K562 treated with DMSO at 1 percent for 48 hours (cell line): ENCODE results near the gene ATP4B. TPM values are rescaled to one million over a fixed set of nuclear protein-coding genes. Genes with fewer than 3 reads are reported as not detected.

ENCODE experiments used
- total RNA-seq: library from RNA; unstranded; fragments of 300-600 nt; gene quantifications from 2 replicates; pipeline ENCODE4 v1.2.3, GENCODE V29; 2022; ENCODE audit warnings: low replicate concordance; ENCODE audit errors: extremely low read depth

Gene ATP4B
- not detected in 2 replicates for total RNA-seq

DNA sequence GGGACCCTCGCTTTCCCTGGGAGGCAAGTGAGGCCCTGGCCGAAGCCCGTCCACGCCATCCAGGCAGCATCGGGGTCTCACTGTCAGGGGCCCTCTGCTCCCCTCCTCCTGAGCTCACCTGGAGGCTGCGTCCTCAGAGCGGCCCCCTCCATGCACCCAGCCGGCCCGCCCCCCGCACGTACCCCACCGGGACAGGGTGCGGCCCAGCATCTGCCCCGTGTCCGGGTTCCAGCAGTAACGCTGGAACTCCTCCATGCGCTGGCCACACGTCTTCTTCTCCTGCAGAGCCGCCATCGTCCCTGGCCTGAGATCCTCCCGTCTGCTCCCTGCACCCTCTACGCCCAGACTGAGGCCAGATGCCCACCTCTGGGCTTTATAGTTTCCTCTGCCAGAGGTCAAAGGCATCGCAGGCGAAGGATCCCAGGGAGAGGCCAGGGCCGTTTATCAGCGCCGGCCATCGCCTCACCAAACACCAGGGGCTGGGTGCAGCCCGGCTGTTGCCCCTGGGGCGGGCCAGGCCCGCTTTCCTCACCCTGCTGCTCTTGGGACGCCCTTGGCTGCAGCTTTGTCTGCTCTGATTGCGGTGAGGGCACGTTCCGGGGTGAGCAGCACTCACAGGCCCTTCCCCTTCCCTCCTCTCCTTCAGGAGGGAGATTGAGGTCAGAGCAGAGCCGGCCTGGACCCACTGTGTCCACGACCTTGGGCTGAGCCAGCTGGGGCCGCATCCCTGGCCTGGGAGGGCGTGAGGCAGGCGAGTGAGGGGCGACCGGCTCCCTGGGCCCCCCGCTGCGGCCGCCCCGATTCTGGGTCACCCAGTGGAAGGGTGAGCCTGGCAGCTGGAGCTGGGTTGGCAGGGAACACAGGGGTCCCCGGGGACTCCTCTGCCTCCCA lies at the start of gene ATP4B:
TSS of gene ATP4B (minus strand) at position 348 of the 891 bp plus-strand sequence. CDS start at position 294, 54 bp downstream.

DNA sequence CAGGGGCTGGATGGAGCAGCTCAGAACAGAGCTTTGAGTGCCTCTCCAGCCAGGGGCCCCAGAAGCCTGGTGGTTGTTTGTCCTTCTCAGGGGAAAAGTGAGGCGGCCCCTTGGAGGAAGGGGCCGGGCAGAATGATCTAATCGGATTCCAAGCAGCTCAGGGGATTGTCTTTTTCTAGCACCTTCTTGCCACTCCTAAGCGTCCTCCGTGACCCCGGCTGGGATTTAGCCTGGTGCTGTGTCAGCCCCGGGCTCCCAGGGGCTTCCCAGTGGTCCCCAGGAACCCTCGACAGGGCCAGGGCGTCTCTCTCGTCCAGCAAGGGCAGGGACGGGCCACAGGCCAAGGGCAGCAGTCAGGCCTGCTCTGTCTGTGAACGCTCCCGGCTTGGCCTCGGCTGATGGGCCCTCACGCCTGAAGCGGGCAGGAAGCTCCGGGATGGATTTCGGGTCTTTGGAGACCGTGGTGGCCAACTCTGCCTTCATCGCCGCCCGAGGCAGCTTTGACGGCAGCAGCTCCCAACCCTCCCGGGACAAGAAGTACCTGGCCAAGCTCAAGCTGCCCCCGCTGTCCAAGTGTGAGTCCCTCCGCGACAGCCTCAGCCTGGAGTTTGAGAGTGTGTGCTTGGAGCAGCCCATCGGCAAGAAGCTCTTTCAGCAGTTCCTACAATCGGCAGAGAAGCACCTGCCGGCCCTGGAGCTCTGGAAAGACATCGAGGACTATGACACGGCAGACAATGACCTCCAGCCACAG lies 9.1 kb upstream of the ATP4B start, which contains the start of gene GRK1:
TSS of gene GRK1 (plus strand) at position 269 of the 751 bp plus-strand sequence. CDS start at position 437, 168 bp downstream.

Other genes with a start within 250 kb of the ATP4B start
- not detected in 2 replicates for gene ADPRHL1, start 204.7 kb downstream of the ATP4B start, total RNA-seq
- not detected in 2 replicates for gene DCUN1D2, start 167.5 kb downstream of the ATP4B start, total RNA-seq
- gene TFDP1, start 73.4 kb downstream of the ATP4B start, total RNA-seq: not detected in 2 replicates
- not detected in 2 replicates for gene GRK1, start 9.0 kb upstream of the ATP4B start, total RNA-seq
- not detected in 2 replicates for gene TMEM255B, start 101.0 kb upstream of the ATP4B start, total RNA-seq
- not detected in 2 replicates for gene GAS6, start 205.9 kb upstream of the ATP4B start, total RNA-seq